Osteoblast (primary cell): Measurements from ENCODE around the gene KCNQ4. TPM values are rescaled to one million over a fixed set of nuclear protein-coding genes. Genes with fewer than 3 reads are reported as not detected.
A peak's percentile ranks its signal among the peaks of the same experiment; 100 is the strongest.

ENCODE experiments used
- DNase-seq: peaks from one replicate; pipeline ENCODE4 v3.0.0; 2011; ENCODE audit warnings: low spot score, mixed read lengths; ENCODE audit not compliant: insufficient read length; ENCODE audit errors: missing footprints
- H2AFZ ChIP-seq: 2 replicates; pipeline ENCODE4 v1.6.0; 2011; ENCODE audit warnings: mild to moderate bottlenecking, low read length
- H3K27ac ChIP-seq: 2 replicates; pipeline ENCODE4 v1.5.1; 2011; ENCODE audit warnings: mild to moderate bottlenecking, low read depth, low read length, moderate library complexity
- H3K27me3 ChIP-seq: 2 replicates; pipeline ENCODE4 v1.6.0; 2012; ENCODE audit warnings: mild to moderate bottlenecking, control low read depth, inconsistent platforms, low read length, moderate library complexity; ENCODE audit not compliant: insufficient read depth
- H3K36me3 ChIP-seq: 2 replicates; pipeline ENCODE4 v1.5.1; 2011; ENCODE audit warnings: mild to moderate bottlenecking, low read length, control low read depth, moderate library complexity; ENCODE audit not compliant: insufficient read depth
- H3K4me1 ChIP-seq: 2 replicates; pipeline ENCODE4 v1.5.1; 2011; ENCODE audit warnings: mild to moderate bottlenecking, low read length, control low read depth, moderate library complexity; ENCODE audit not compliant: insufficient read depth
- H3K4me2 ChIP-seq: 2 replicates; pipeline ENCODE4 v1.6.0; 2011; ENCODE audit warnings: mild to moderate bottlenecking, low read length; ENCODE audit not compliant: insufficient read depth
- H3K4me3 ChIP-seq: fragments of 200-600 bp; sonication (generic); 3 replicates; pipeline ENCODE4 v1.5.1; 2012; ENCODE audit warnings: mild to moderate bottlenecking, low read length, inconsistent platforms; ENCODE audit not compliant: insufficient read depth
- H3K79me2 ChIP-seq: 2 replicates; pipeline ENCODE4 v1.6.0; 2012; ENCODE audit warnings: mild to moderate bottlenecking, low read length, control low read depth, inconsistent platforms; ENCODE audit not compliant: insufficient read depth
- H3K9me3 ChIP-seq: 2 replicates; pipeline ENCODE4 v1.5.1; 2011; ENCODE audit warnings: low read depth, low read length, control low read depth
- H4K20me1 ChIP-seq: 2 replicates; pipeline ENCODE4 v1.6.0; 2012; ENCODE audit warnings: mild to moderate bottlenecking, low read length, control low read depth; ENCODE audit not compliant: insufficient read depth
- CTCF ChIP-seq: IDR thresholded peaks from 2 replicates; pipeline ENCODE4 v1.5.1; 2011; ENCODE audit warnings: mild to moderate bottlenecking, low read depth, low read length, moderate library complexity; ENCODE audit errors: extremely low read depth
- total RNA-seq: library from RNA; depleted of rRNA; stranded (reverse); fragments of >200 nt; gene quantifications from 2 replicates; pipeline ENCODE4 v1.2.3, GENCODE V29; 2012

The KCNQ4 gene
- total RNA-seq, 1 donor: not detected

- no peak for TF ChIP-seq CTCF
- H2AFZ ChIP-seq: no peak overlapping the region
- no peaks in the 10 kb centered on the region for H3K9me3 ChIP-seq
- peak; percentile 8 for DNase-seq
- peaks cover 7% of the 10 kb centered on the region for H3K27me3 ChIP-seq
- H3K4me1 ChIP-seq: peaks cover 10% of the 10 kb centered on the region
- no peaks in the 10 kb centered on the region for H3K79me2 ChIP-seq
- no peaks in the 10 kb centered on the region for H4K20me1 ChIP-seq
- H3K36me3 ChIP-seq: no peaks in the 10 kb centered on the region
- H3K4me3 ChIP-seq: no peak overlapping the region
- H3K4me2 ChIP-seq: no peak overlapping the region
- no peak overlapping the region for H3K27ac ChIP-seq
Measured at GRCh38 chr1:40822890-40823289, 39.3 kb downstream of the KCNQ4 start.

- no peaks in the 10 kb centered on the region for H4K20me1 ChIP-seq
- peaks cover 3% of the 10 kb centered on the region for H3K27me3 ChIP-seq
- DNase-seq: peak; percentile 66
- no peak overlapping the region for H3K27ac ChIP-seq
- H3K36me3 ChIP-seq: no peaks in the 10 kb centered on the region
- no peak overlapping the region for H2AFZ ChIP-seq
- H3K4me3 ChIP-seq: no peak overlapping the region
- peaks cover 10% of the 10 kb centered on the region for H3K4me1 ChIP-seq
- H3K9me3 ChIP-seq: no peaks in the 10 kb centered on the region
- H3K79me2 ChIP-seq: no peaks in the 10 kb centered on the region
- TF ChIP-seq CTCF: no peak
- no peak overlapping the region for H3K4me2 ChIP-seq
Measured at GRCh38 chr1:40823345-40823744, 39.8 kb downstream of the KCNQ4 start.

- Histone ChIP-seq H3K4me3 (no peak overlapping the region), H3K36me3 (no peaks in the 10 kb centered on the region), H4K20me1 (no peaks in the 10 kb centered on the region), H3K4me2 (no peak overlapping the region), H3K4me1 (peaks cover 10% of the 10 kb centered on the region), H3K79me2 (no peaks in the 10 kb centered on the region), H2AFZ (no peak overlapping the region), H3K27ac (no peak overlapping the region), H3K9me3 (no peaks in the 10 kb centered on the region), H3K27me3 (no peaks in the 10 kb centered on the region)
- peak; percentile 62 for DNase-seq
- no peak for TF ChIP-seq CTCF
Measured at GRCh38 chr1:40823983-40824382, 40.4 kb downstream of the KCNQ4 start.

GRCh38 chr1:40824591-40825434 lies 41.2 kb downstream of the KCNQ4 start:
- H3K79me2 ChIP-seq: no peaks in the 10 kb centered on the region
- no peak overlapping the region for H2AFZ ChIP-seq
- H3K27ac ChIP-seq: peak overlapping the region; percentile 54
- H3K9me3 ChIP-seq: no peaks in the 10 kb centered on the region
- peak; percentile 97 for DNase-seq
- peak overlapping the region; percentile 1 for H3K4me3 ChIP-seq
- no peaks in the 10 kb centered on the region for H3K36me3 ChIP-seq
- H4K20me1 ChIP-seq: no peaks in the 10 kb centered on the region
- TF ChIP-seq CTCF: no peak
- peaks cover 10% of the 10 kb centered on the region for H3K4me1 ChIP-seq
- H3K4me2 ChIP-seq: peak overlapping the region; percentile 55
- H3K27me3 ChIP-seq: no peaks in the 10 kb centered on the region
